ENCODE measurements around the gene PAQR5. TPM values are rescaled to one million over a fixed set of nuclear protein-coding genes. Genes with fewer than 3 reads are reported as not detected.

The PAQR5 gene
- total and polyA plus RNA-seq, 2 donors (not counting 3 experiments of a cell fraction or from before 2014, with no cell fraction given) = 0.08 to 0.09 TPM

- CTCF ChIA-PET = interaction anchor here (1.4 kb wide), 1 partner anchor 25 kb away, joined by 4 read pairs; no protein-coding TSS in a partner anchor
- dilution Hi-C loops (cut with MboI; ENCODE audit: extremely low pct_ligation_motif_present, low sequenced_read_pairs) = no loop called here
- no TSS peak for BruUV-seq (replicated peaks)
- TF ChIP-seq, protein P1, sequence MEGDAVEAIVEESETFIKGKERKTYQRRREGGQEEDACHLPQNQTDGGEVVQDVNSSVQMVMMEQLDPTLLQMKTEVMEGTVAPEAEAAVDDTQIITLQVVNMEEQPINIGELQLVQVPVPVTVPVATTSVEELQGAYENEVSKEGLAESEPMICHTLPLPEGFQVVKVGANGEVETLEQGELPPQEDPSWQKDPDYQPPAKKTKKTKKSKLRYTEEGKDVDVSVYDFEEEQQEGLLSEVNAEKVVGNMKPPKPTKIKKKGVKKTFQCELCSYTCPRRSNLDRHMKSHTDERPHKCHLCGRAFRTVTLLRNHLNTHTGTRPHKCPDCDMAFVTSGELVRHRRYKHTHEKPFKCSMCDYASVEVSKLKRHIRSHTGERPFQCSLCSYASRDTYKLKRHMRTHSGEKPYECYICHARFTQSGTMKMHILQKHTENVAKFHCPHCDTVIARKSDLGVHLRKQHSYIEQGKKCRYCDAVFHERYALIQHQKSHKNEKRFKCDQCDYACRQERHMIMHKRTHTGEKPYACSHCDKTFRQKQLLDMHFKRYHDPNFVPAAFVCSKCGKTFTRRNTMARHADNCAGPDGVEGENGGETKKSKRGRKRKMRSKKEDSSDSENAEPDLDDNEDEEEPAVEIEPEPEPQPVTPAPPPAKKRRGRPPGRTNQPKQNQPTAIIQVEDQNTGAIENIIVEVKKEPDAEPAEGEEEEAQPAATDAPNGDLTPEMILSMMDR (IDR thresholded peaks at IDR 0.05; ENCODE audit: extremely low read depth in 1 of 2, insufficient read depth in 1 of 2, low read depth in 1 of 2, low read length in 2 of 2) = no peak
- no peak for TF ChIP-seq MYC (IDR thresholded peaks at IDR 0.05; ENCODE audit: low read depth, low read length)
- TF ChIP-seq FOS (IDR thresholded peaks at IDR 0.05; ENCODE audit: borderline replicate concordance, insufficient read depth, low read length) = no peak
- TF ChIP-seq EZH2 (IDR thresholded peaks at IDR 0.05; ENCODE audit: borderline replicate concordance, low read depth, low read length, severe bottlenecking) = no peak
- no peak for TF ChIP-seq MAX (IDR thresholded peaks at IDR 0.05; ENCODE audit: insufficient read depth, insufficient read length)
- H2AFZ ChIP-seq (ENCODE audit: low read depth, low read length) = no peak overlapping the region
- DNase-seq (ENCODE audit: low read depth, low spot score) (no peak), FAIRE-seq (no peak)
- no peaks in the 10 kb centered on the region for H3K9me3 ChIP-seq (replicated peaks; ENCODE audit: control insufficient read depth, insufficient read depth, low read length)
- no peaks in the 10 kb centered on the region for H3K9me1 ChIP-seq (replicated peaks; ENCODE audit: control insufficient read depth, extremely low read depth, insufficient read depth, low read length)
- no peak overlapping the region for H3K27ac ChIP-seq (ENCODE audit: insufficient read depth, low read depth, low read length)
- H3K36me3 ChIP-seq (ENCODE audit: control insufficient read depth in 2 of 2, extremely low read depth in 1 of 2, insufficient read depth in 2 of 2, low read length in 2 of 2) = no peaks in the 10 kb centered on the region
- intact Hi-C loops (cut with micrococcal nuclease) = no loop called here
- H3K4me3 ChIP-seq (replicated peaks in 1 of 3; ENCODE audit: insufficient read depth in 1 of 3, low read depth in 1 of 3, low read length in 3 of 3) = no peak overlapping the region
- H3K79me2 ChIP-seq (ENCODE audit: control insufficient read depth, insufficient read depth, low read length) = no peaks in the 10 kb centered on the region
- H3K4me2 ChIP-seq (ENCODE audit: insufficient read depth, low read length) = no peak overlapping the region
- no peaks in the 10 kb centered on the region for H3K4me1 ChIP-seq (ENCODE audit: control insufficient read depth, extremely low read depth, insufficient read depth, low read length)
- H4K20me1 ChIP-seq (replicated peaks; ENCODE audit: control insufficient read depth, extremely low read depth, insufficient read depth, low read length) = no peaks in the 10 kb centered on the region
- H3K27me3 ChIP-seq (ENCODE audit: control insufficient read depth in 2 of 2, insufficient read depth in 2 of 2, low read length in 2 of 2) = peaks cover 0 to 2% of the 10 kb centered on the region in 2 experiments
- H3K9ac ChIP-seq (replicated peaks; ENCODE audit: extremely low read depth, insufficient read depth, low read length) = no peak overlapping the region
- POLR2A ChIA-PET = no interaction called here
These were observed 70.9 kb downstream of the PAQR5 start for GRCh38 chr15:69369631-69370030.

GRCh38 chr15:69373406-69373805 is 74.7 kb downstream of the PAQR5 start:
- H3K27ac ChIP-seq (ENCODE audit: insufficient read depth, low read depth, low read length) = no peak overlapping the region
- H3K36me3 ChIP-seq (ENCODE audit: control insufficient read depth in 2 of 2, extremely low read depth in 1 of 2, insufficient read depth in 2 of 2, low read length in 2 of 2) = no peaks in the 10 kb centered on the region
- dilution Hi-C loops (cut with MboI; ENCODE audit: extremely low pct_ligation_motif_present, low sequenced_read_pairs) = no loop called here
- H3K9ac ChIP-seq (replicated peaks; ENCODE audit: extremely low read depth, insufficient read depth, low read length) = no peak overlapping the region
- H3K4me1 ChIP-seq (ENCODE audit: control insufficient read depth, extremely low read depth, insufficient read depth, low read length) = no peaks in the 10 kb centered on the region
- H4K20me1 ChIP-seq (replicated peaks; ENCODE audit: control insufficient read depth, extremely low read depth, insufficient read depth, low read length) = no peaks in the 10 kb centered on the region
- no peak overlapping the region for H2AFZ ChIP-seq (ENCODE audit: low read depth, low read length)
- no peak overlapping the region for H3K4me2 ChIP-seq (ENCODE audit: insufficient read depth, low read length)
- intact Hi-C loops (cut with micrococcal nuclease) = no loop called here
- BruUV-seq (replicated peaks) = no TSS peak
- no peak overlapping the region for H3K4me3 ChIP-seq (replicated peaks in 1 of 3; ENCODE audit: insufficient read depth in 1 of 3, low read depth in 1 of 3, low read length in 3 of 3)
- no peaks in the 10 kb centered on the region for H3K9me1 ChIP-seq (replicated peaks; ENCODE audit: control insufficient read depth, extremely low read depth, insufficient read depth, low read length)
- no peak for DNase-seq (ENCODE audit: low read depth, low spot score)
- H3K79me2 ChIP-seq (ENCODE audit: control insufficient read depth, insufficient read depth, low read length) = no peaks in the 10 kb centered on the region
- no peak for TF ChIP-seq POLR2A (IDR thresholded peaks at IDR 0.05; ENCODE audit: low read depth, low read length)
- no peak for TF ChIP-seq MAX (IDR thresholded peaks at IDR 0.05; ENCODE audit: insufficient read depth, insufficient read length)
- no peak for TF ChIP-seq POLR2AphosphoS5 (IDR thresholded peaks at IDR 0.05; ENCODE audit: insufficient read depth, low read depth, low read length)
- TF ChIP-seq, protein P1 (IDR thresholded peaks at IDR 0.05; ENCODE audit: extremely low read depth in 1 of 2, insufficient read depth in 1 of 2, low read depth in 1 of 2, low read length in 2 of 2) = no peak
- TF ChIP-seq MYC (IDR thresholded peaks at IDR 0.05; ENCODE audit: low read depth, low read length) = no peak
- TF ChIP-seq EZH2 (IDR thresholded peaks at IDR 0.05; ENCODE audit: borderline replicate concordance, low read depth, low read length, severe bottlenecking) = no peak
- TF ChIP-seq FOS (IDR thresholded peaks at IDR 0.05; ENCODE audit: borderline replicate concordance, insufficient read depth, low read length) = no peak
- no peak for TF ChIP-seq GATA2 (IDR thresholded peaks at IDR 0.05; ENCODE audit: insufficient read depth, insufficient read length, low read depth, low read length)
- ChIA-PET POLR2A (no interaction called here), CTCF (no interaction called here)
- no peak for FAIRE-seq
- H3K9me3 ChIP-seq (replicated peaks; ENCODE audit: control insufficient read depth, insufficient read depth, low read length) = no peaks in the 10 kb centered on the region
- H3K27me3 ChIP-seq (ENCODE audit: control insufficient read depth in 2 of 2, insufficient read depth in 2 of 2, low read length in 2 of 2) = peaks cover 0 to 1% of the 10 kb centered on the region in 2 experiments

Measured in endothelial cell of umbilical vein (primary cell).